Measurements from ENCODE around the gene WDR53. TPM values are rescaled to one million over a fixed set of nuclear protein-coding genes. Genes with fewer than 3 reads are reported as not detected.
"Not testable (repeated sequence)": the region's sequence is repeated elsewhere in the genome, so short reads cannot be mapped to it uniquely, and the experiment has no call there.

Gene WDR53
- total RNA-seq, 2 donors from 2014 or later = 15.1 to 23.0 TPM

GRCh38 chr3:196524527-196524926, 43.8 kb downstream of the WDR53 start:
- Histone ChIP-seq H3K4me1 (ENCODE audit: control insufficient read depth, insufficient read depth, low read length) (no peaks in the 10 kb centered on the region), H3K9me3 (ENCODE audit: control insufficient read depth, low read length) (peaks cover 25% of the 10 kb centered on the region), H3K27ac (ENCODE audit: low read depth, low read length) (no peak overlapping the region), H3K27me3 (ENCODE audit: control insufficient read depth, insufficient read depth, low read length, poor library complexity, severe bottlenecking) (no peaks in the 10 kb centered on the region), H3K36me3 (ENCODE audit: control insufficient read depth, insufficient read depth, low read length) (no peaks in the 10 kb centered on the region), H3K4me3 (ENCODE audit: low read length) (no peak overlapping the region), H3K9ac (ENCODE audit: extremely low read depth, low read length, poor library complexity, severe bottlenecking) (no peak overlapping the region)
- H3K27ac Mint-ChIP-seq = no peak overlapping the region
- TF ChIP-seq CTCF (conservative IDR thresholded peaks at IDR 0.05) = peak; percentile 58
- 63 to 77% methylated on average over 3 to 5 of the region's 5 CpGs for WGBS, 2 experiments (ENCODE audit: insufficient coverage in 1 of 2, insufficient read length in 1 of 2)
- H3K4me3 Mint-ChIP-seq = no peak overlapping the region
- peaks cover 5% of the 10 kb centered on the region for H3K27me3 Mint-ChIP-seq (ENCODE audit: insufficient read depth)
- DNase-seq = no peak
- H3K4me1 Mint-ChIP-seq = no peaks in the 10 kb centered on the region
- H3K9me3 Mint-ChIP-seq = peaks cover 30% of the 10 kb centered on the region
- H3K36me3 Mint-ChIP-seq (ENCODE audit: low read depth) = no peaks in the 10 kb centered on the region

DNA sequence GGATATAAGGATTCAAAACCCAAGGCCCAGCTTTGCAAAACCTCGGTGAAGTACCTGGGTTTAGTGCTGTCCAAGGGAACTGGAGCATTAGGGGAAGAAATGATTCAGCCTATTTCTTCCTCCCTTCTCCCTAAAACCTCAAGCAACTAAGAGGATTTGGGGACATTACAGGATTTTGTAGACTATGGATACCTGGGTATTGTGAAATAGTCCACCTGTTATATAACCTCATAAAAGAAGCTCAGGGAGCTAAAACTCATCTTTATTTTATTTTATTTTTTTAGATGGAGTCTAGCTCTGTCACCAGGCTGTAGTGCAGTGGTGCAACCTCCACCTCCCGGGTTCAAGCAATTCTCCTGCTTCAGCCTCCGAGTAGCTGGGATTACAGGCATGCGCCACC, 44.5 kb downstream of the WDR53 start:
- peaks cover 7% of the 10 kb centered on the region for H3K27me3 Mint-ChIP-seq (ENCODE audit: insufficient read depth)
- peaks cover 33% of the 10 kb centered on the region for H3K9me3 Mint-ChIP-seq
- no peak for TF ChIP-seq CTCF (conservative IDR thresholded peaks at IDR 0.05)

GRCh38 chr3:196521291-196521690, 47.1 kb downstream of the WDR53 start:
- not testable (repeated sequence) for H3K4me1 Mint-ChIP-seq; H3K4me3 ChIP-seq (ENCODE audit: low read length); H3K27ac ChIP-seq (ENCODE audit: low read depth, low read length); H3K36me3 ChIP-seq (ENCODE audit: control insufficient read depth, insufficient read depth, low read length); H3K27ac Mint-ChIP-seq; H3K27me3 Mint-ChIP-seq (ENCODE audit: insufficient read depth); H3K27me3 ChIP-seq (ENCODE audit: control insufficient read depth, insufficient read depth, low read length, poor library complexity, severe bottlenecking); DNase-seq; H3K36me3 Mint-ChIP-seq (ENCODE audit: low read depth); H3K4me1 ChIP-seq (ENCODE audit: control insufficient read depth, insufficient read depth, low read length); H3K9ac ChIP-seq (ENCODE audit: extremely low read depth, low read length, poor library complexity, severe bottlenecking); H3K4me3 Mint-ChIP-seq
- peaks cover 52% of the 10 kb centered on the region for H3K9me3 Mint-ChIP-seq
- WGBS, 2 experiments (ENCODE audit: insufficient coverage in 1 of 2, insufficient read length in 1 of 2) = 82 to 84% methylated on average over 11 to 12 of the region's 12 CpGs
- H3K9me3 ChIP-seq (ENCODE audit: control insufficient read depth, low read length) = peaks cover 54% of the 10 kb centered on the region

More for the DNA sequence above, 44.5 kb downstream of the WDR53 start:
- no peaks in the 10 kb centered on the region for H3K4me1 ChIP-seq (ENCODE audit: control insufficient read depth, insufficient read depth, low read length)
- H3K4me3 ChIP-seq (ENCODE audit: low read length) = no peak overlapping the region
- H3K36me3 ChIP-seq (ENCODE audit: control insufficient read depth, insufficient read depth, low read length) = no peaks in the 10 kb centered on the region
- DNase-seq = no peak
- H3K27me3 ChIP-seq (ENCODE audit: control insufficient read depth, insufficient read depth, low read length, poor library complexity, severe bottlenecking) = no peaks in the 10 kb centered on the region
- Mint-ChIP-seq H3K27ac (no peak overlapping the region), H3K36me3 (ENCODE audit: low read depth) (peaks cover 2% of the 10 kb centered on the region), H3K4me3 (no peak overlapping the region), H3K4me1 (no peaks in the 10 kb centered on the region)
- peaks cover 32% of the 10 kb centered on the region for H3K9me3 ChIP-seq (ENCODE audit: control insufficient read depth, low read length)
- WGBS, 2 experiments (ENCODE audit: insufficient coverage in 1 of 2, insufficient read length in 1 of 2) = 91 to 92% methylated on average over 2 to 4 of the region's 4 CpGs
- no peak overlapping the region for H3K27ac ChIP-seq (ENCODE audit: low read depth, low read length)
- H3K9ac ChIP-seq (ENCODE audit: extremely low read depth, low read length, poor library complexity, severe bottlenecking) = no peak overlapping the region

DNA sequence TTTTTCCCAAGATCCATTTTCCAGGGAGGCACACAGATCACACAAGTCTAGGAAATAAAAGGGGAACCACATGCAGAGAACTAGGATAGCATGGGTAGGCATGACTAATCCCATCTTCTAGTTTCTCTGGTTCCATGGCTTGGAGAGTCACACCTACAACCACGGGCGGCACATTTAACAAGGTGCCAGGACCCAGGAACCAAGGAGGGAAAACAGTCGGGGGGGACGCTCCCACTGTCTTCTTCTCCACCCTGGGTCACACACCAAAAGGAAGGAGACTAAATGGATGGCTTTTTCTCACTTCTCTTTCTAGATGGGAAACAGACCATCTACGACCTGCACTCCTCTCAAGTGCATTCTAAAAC, 48.7 kb downstream of the WDR53 start:
- WGBS, 2 experiments (ENCODE audit: insufficient coverage in 1 of 2, insufficient read length in 1 of 2) = 60 to 82% methylated on average over 1 to 5 of the region's 5 CpGs
- no peak overlapping the region for H3K4me3 Mint-ChIP-seq
- DNase-seq = peak; percentile 66
- H3K36me3 ChIP-seq (ENCODE audit: control insufficient read depth, insufficient read depth, low read length) = no peaks in the 10 kb centered on the region
- H3K4me1 ChIP-seq (ENCODE audit: control insufficient read depth, insufficient read depth, low read length) = no peaks in the 10 kb centered on the region
- H3K27me3 Mint-ChIP-seq (ENCODE audit: insufficient read depth) = peaks cover 2% of the 10 kb centered on the region
- H3K4me1 Mint-ChIP-seq = no peaks in the 10 kb centered on the region
- no peak for TF ChIP-seq CTCF (conservative IDR thresholded peaks at IDR 0.05)
- no peak overlapping the region for H3K9ac ChIP-seq (ENCODE audit: extremely low read depth, low read length, poor library complexity, severe bottlenecking)
- no peak overlapping the region for H3K27ac ChIP-seq (ENCODE audit: low read depth, low read length)
- H3K27ac Mint-ChIP-seq = no peak overlapping the region
- H3K9me3 Mint-ChIP-seq = peaks cover 58% of the 10 kb centered on the region
- H3K27me3 ChIP-seq (ENCODE audit: control insufficient read depth, insufficient read depth, low read length, poor library complexity, severe bottlenecking) = no peaks in the 10 kb centered on the region
- H3K36me3 Mint-ChIP-seq (ENCODE audit: low read depth) = peaks cover 4% of the 10 kb centered on the region
- H3K9me3 ChIP-seq (ENCODE audit: control insufficient read depth, low read length) = peaks cover 62% of the 10 kb centered on the region
- peak overlapping the region; percentile 19 for H3K4me3 ChIP-seq (ENCODE audit: low read length)

All from endodermal cell (in vitro differentiated cells).